ENCODE measurements around the gene PDE8A.

Gene PDE8A

GRCh38 chr15:85091990-85092389 is 110.3 kb downstream of the PDE8A start:
- no peak for DNase-seq (ENCODE audit: low read depth)

GRCh38 chr15:85094685-85095084 is 113.0 kb downstream of the PDE8A start:
- DNase-seq (ENCODE audit: low read depth): no peak

GRCh38 chr15:85095566-85095965 is 113.9 kb downstream of the PDE8A start:
- DNase-seq (ENCODE audit: low read depth): no peak

GRCh38 chr15:85097250-85097649 is 115.6 kb downstream of the PDE8A start:
- no peak for DNase-seq (ENCODE audit: low read depth)

- DNase-seq (ENCODE audit: low read depth): no peak
Measured at GRCh38 chr15:85097725-85098124, 116.1 kb downstream of the PDE8A start.

- no peak for DNase-seq (ENCODE audit: low read depth)
Measured at GRCh38 chr15:85099195-85099803, 117.6 kb downstream of the PDE8A start.

GRCh38 chr15:85100186-85100937 is 118.7 kb downstream of the PDE8A start:
- no peak for DNase-seq (ENCODE audit: low read depth)

GRCh38 chr15:85104584-85104983 is 122.9 kb downstream of the PDE8A start:
- no peak for DNase-seq (ENCODE audit: low read depth)

GRCh38 chr15:85108136-85108535 is 126.5 kb downstream of the PDE8A start:
- DNase-seq (ENCODE audit: low read depth): no peak

- DNase-seq (ENCODE audit: low read depth): no peak
Measured at GRCh38 chr15:85109333-85109732, 127.7 kb downstream of the PDE8A start.

GRCh38 chr15:85112997-85113396 is 131.3 kb downstream of the PDE8A start:
- DNase-seq (ENCODE audit: low read depth): no peak

GRCh38 chr15:85114886-85115285 is 133.2 kb downstream of the PDE8A start:
- DNase-seq (ENCODE audit: low read depth): no peak

GRCh38 chr15:85116066-85116465 is 134.4 kb downstream of the PDE8A start:
- DNase-seq (ENCODE audit: low read depth): no peak

- DNase-seq (ENCODE audit: low read depth): no peak
Measured at GRCh38 chr15:85116494-85116893, 134.8 kb downstream of the PDE8A start.

- DNase-seq (ENCODE audit: low read depth): no peak
Measured at GRCh38 chr15:85116925-85117646, 135.4 kb downstream of the PDE8A start.

- no peak for DNase-seq (ENCODE audit: low read depth)
Measured at GRCh38 chr15:85118173-85118572, 136.5 kb downstream of the PDE8A start.

- no peak for DNase-seq (ENCODE audit: low read depth)
Measured at GRCh38 chr15:85118581-85118980, 136.9 kb downstream of the PDE8A start.

GRCh38 chr15:85120351-85121113 is 138.9 kb downstream of the PDE8A start:
- DNase-seq (ENCODE audit: low read depth): no peak

- DNase-seq (ENCODE audit: low read depth): no peak
Measured at GRCh38 chr15:85124173-85124572, 142.5 kb downstream of the PDE8A start.

- DNase-seq (ENCODE audit: low read depth): no peak
Measured at GRCh38 chr15:85125056-85125661, 143.5 kb downstream of the PDE8A start.

GRCh38 chr15:85128621-85129020 is 147.0 kb downstream of the PDE8A start:
- no peak for DNase-seq (ENCODE audit: low read depth)

- DNase-seq (ENCODE audit: low read depth): no peak
Measured at GRCh38 chr15:85129881-85130280, 148.2 kb downstream of the PDE8A start.
